Breast epithelium (tissue), 4 donors: Measurements from ENCODE around the gene CCDC80. TPM values are rescaled to one million over a fixed set of nuclear protein-coding genes. Genes with fewer than 3 reads are reported as not detected.
A peak's percentile ranks its signal among the peaks of the same experiment; 100 is the strongest.

ENCODE experiments used
- DNase-seq, 2 donors: peaks; one replicate each; pipeline ENCODE4 v3.0.0-alpha.2; 2019; ENCODE audit warnings: low spot score in 2 of 2
- H3K27ac ChIP-seq, 2 donors: fragments of 200-600 bp; sonication (generic) in 1 of 2; one replicate each; pipeline ENCODE4 v1.5.1; 2016 to 2019; ENCODE audit warnings: mild to moderate bottlenecking in 1 of 2
- H3K27me3 ChIP-seq, 2 donors: fragments of 200-600 bp; sonication (generic) in 1 of 2; one replicate each; pipeline versions ENCODE4 v1.5.1 to v1.6.0; 2017 to 2019; ENCODE audit warnings: control low read depth in 1 of 2, mild to moderate bottlenecking in 1 of 2
- H3K36me3 ChIP-seq: fragments of 200-600 bp; one replicate; pipeline ENCODE4 v1.5.1; 2019
- H3K4me1 ChIP-seq, 2 donors: fragments of 200-600 bp; sonication (generic); one replicate each; pipeline ENCODE4 v1.5.1; 2016 to 2019; ENCODE audit warnings: control low read depth in 1 of 2
- H3K4me3 ChIP-seq, 3 donors: fragments of 200-600 bp; sonication (generic); 1 replicate in 2 of 3; 2 replicates in 1 of 3; pipeline ENCODE4 v1.5.1; 2016 to 2019; ENCODE audit warnings: mild to moderate bottlenecking in 3 of 3, moderate library complexity in 2 of 3
- H3K9me3 ChIP-seq, 2 donors: fragments of 200-600 bp; sonication (generic) in 1 of 2; one replicate each; pipeline ENCODE4 v1.5.1; 2016 to 2019; ENCODE audit warnings: control low read depth in 1 of 2
- POLR2A ChIP-seq: fragments of 450-650 bp; IDR thresholded peaks from one replicate; pipeline ENCODE4 v1.6.1; 2016; ENCODE audit warnings: antibody characterized with exemption, mild to moderate bottlenecking, moderate library complexity
- POLR2AphosphoS5 ChIP-seq, 3 donors: sonication (generic); formaldehyde crosslinking; IDR thresholded peaks; one replicate each; pipeline ENCODE4 v1.6.1; 2017; ENCODE audit warnings: antibody characterized with exemption in 3 of 3
- intact Hi-C: fragments of 100-400 bp; cut with DNase I; formaldehyde crosslinking; loops from one replicate; pipeline ENCODE4 v1.15.1; 2023; ENCODE audit warnings: low total_unique reads
- total RNA-seq, 3 donors: library from RNA; depleted of rRNA; stranded (reverse); fragments of >200 nt; gene quantifications; one replicate each; pipeline ENCODE4 v1.1.0, GENCODE V29; 2016
- TF ChIP-seq, protein P1 (sequence below), 3 donors: fragments of 450-650 bp; IDR thresholded peaks; one replicate each; pipeline ENCODE4 v1.5.1; 2016 to 2017; ENCODE audit warnings: antibody characterized with exemption in 3 of 3, mild to moderate bottlenecking in 3 of 3, moderate library complexity in 3 of 3

Gene CCDC80
- total RNA-seq, 3 donors from 2014 or later = 38.7 to 430 (median 42.0) TPM

DNA sequence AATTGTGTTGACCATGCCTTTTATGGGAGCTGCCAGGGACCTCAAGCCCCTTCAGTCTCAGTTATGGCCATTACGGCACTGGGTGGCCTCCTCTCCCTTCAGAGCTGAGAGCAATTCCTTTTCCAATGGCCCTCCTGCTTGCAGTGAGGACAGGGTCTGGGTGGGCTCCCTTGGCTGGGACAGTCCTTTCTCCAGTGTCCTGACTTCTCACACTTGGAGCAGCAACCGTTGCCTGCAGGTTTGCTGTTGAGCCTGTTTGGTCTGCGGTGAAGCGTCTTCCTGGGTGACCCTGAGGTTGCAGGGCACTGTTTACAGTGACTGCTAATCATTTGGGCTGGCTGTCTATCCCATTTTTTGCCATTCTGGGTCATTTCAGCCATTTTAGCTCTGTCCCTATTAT is 3.5 kb upstream of the CCDC80 start:
- DNase-seq = no peak
- no peaks in the 10 kb centered on the region for H3K9me3 ChIP-seq
- no peaks in the 10 kb centered on the region for H3K36me3 ChIP-seq
- H3K4me3 ChIP-seq = no peak overlapping the region
- no peaks in the 10 kb centered on the region for H3K27me3 ChIP-seq
- no peak overlapping the region for H3K27ac ChIP-seq
- H3K4me1 ChIP-seq = no peaks in the 10 kb centered on the region
- TF ChIP-seq POLR2AphosphoS5 (IDR thresholded peaks at IDR 0.05) (no peak), POLR2A (no peak)
- TF ChIP-seq, protein P1, sequence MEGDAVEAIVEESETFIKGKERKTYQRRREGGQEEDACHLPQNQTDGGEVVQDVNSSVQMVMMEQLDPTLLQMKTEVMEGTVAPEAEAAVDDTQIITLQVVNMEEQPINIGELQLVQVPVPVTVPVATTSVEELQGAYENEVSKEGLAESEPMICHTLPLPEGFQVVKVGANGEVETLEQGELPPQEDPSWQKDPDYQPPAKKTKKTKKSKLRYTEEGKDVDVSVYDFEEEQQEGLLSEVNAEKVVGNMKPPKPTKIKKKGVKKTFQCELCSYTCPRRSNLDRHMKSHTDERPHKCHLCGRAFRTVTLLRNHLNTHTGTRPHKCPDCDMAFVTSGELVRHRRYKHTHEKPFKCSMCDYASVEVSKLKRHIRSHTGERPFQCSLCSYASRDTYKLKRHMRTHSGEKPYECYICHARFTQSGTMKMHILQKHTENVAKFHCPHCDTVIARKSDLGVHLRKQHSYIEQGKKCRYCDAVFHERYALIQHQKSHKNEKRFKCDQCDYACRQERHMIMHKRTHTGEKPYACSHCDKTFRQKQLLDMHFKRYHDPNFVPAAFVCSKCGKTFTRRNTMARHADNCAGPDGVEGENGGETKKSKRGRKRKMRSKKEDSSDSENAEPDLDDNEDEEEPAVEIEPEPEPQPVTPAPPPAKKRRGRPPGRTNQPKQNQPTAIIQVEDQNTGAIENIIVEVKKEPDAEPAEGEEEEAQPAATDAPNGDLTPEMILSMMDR (IDR thresholded peaks at IDR 0.05) = no peak
- intact Hi-C loops = no loop called here

- TF ChIP-seq POLR2A = no peak
- no peak for TF ChIP-seq POLR2AphosphoS5 (IDR thresholded peaks at IDR 0.05)
- Histone ChIP-seq H3K9me3 (no peaks in the 10 kb centered on the region), H3K27ac (no peak overlapping the region), H3K27me3 (no peaks in the 10 kb centered on the region), H3K36me3 (no peaks in the 10 kb centered on the region), H3K4me3 (no peak overlapping the region), H3K4me1 (no peaks in the 10 kb centered on the region)
- intact Hi-C loops = no loop called here
- DNase-seq = no peak
Measured at GRCh38 chr3:112643621-112644240, 2.8 kb upstream of the CCDC80 start.

DNA sequence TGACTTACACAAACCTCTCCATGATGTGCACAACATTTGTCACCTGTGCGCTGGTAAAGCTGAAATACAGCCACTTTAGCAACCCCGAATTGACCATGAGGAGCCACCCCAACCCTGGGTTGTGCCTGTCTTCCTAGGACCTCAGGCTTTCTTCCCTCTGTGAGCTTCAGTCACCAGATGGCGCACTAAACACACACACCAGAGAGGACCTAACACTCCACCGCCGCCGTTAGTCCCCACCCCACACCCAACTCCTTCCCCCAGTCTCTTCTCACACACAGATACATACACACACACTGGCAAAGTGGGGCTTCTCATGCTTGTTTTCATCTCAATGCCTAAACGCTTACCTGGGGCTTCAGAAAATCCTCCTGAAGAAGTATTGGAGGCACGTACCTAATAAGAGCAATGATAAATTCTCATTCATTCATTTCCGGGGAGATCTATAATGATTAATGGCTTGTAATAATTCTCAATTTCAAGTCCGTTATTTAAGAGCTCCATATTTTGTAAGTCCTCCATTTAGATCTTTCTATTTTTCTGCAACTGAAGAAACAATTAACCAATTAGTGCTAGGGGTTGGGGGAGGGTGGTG is 2.1 kb upstream of the CCDC80 start:
- Histone ChIP-seq H3K27ac (no peak overlapping the region), H3K36me3 (no peaks in the 10 kb centered on the region), H3K9me3 (no peaks in the 10 kb centered on the region), H3K4me3 (peak overlapping the region in 1 of 3 donors; percentile 50), H3K4me1 (no peaks in the 10 kb centered on the region), H3K27me3 (no peaks in the 10 kb centered on the region)
- peak; percentile 67 to 74 for DNase-seq
- TF ChIP-seq POLR2A = no peak
- TF ChIP-seq, protein P1 (IDR thresholded peaks at IDR 0.05) = peak in 2 of 3 donors; percentile 67 to 75
- intact Hi-C loops = no loop called here

GRCh38 chr3:112640276-112640929 is 540 bp downstream of the CCDC80 start:
- intact Hi-C loops = no loop called here
- no peaks in the 10 kb centered on the region for H3K9me3 ChIP-seq
- peak overlapping the region; percentile 46 to 55 (median 53) for H3K4me3 ChIP-seq
- H3K27ac ChIP-seq = peak overlapping the region; percentile 73 to 89
- no peaks in the 10 kb centered on the region for H3K4me1 ChIP-seq
- no peaks in the 10 kb centered on the region for H3K27me3 ChIP-seq
- DNase-seq = no peak
- TF ChIP-seq POLR2AphosphoS5 (IDR thresholded peaks at IDR 0.05) (no peak), POLR2A (no peak)
- TF ChIP-seq, protein P1 (IDR thresholded peaks at IDR 0.05) = no peak
- H3K36me3 ChIP-seq = no peaks in the 10 kb centered on the region

- peak overlapping the region; percentile 73 to 89 for H3K27ac ChIP-seq
- TF ChIP-seq, protein P1 (IDR thresholded peaks at IDR 0.05) = no peak
- no peak for TF ChIP-seq POLR2A
- no peak for TF ChIP-seq POLR2AphosphoS5 (IDR thresholded peaks at IDR 0.05)
- DNase-seq = no peak
- H3K4me3 ChIP-seq = peak overlapping the region; percentile 46 to 55 (median 53)
- intact Hi-C loops = no loop called here
- H3K4me1 ChIP-seq = no peaks in the 10 kb centered on the region
- no peaks in the 10 kb centered on the region for H3K36me3 ChIP-seq
- H3K27me3 ChIP-seq = no peaks in the 10 kb centered on the region
- H3K9me3 ChIP-seq = no peaks in the 10 kb centered on the region
Measured at GRCh38 chr3:112639455-112640225, 1.3 kb downstream of the CCDC80 start.
